ENCODE data around the gene TAGAP.
A peak's percentile ranks its signal among the peaks of the same experiment; 100 is the strongest.

TAGAP gene

DNA sequence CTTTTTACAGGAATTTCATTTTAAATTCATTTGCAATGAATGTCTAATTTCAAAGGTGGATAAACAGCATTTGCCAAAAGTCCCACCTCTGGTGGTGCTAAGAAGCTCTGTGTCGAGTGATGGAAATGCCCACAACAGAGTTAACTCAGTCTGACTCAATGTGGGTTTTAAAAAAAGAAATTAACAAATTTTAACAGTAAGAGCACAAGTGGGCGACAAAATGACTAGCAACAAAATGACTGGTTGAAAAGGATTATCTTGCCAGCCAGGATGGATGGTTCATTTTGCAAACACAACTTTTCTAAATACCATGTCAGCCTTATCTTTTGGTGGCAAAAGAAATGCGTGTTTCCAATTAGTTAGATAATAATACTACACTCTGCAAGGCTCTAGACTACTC, 14.3 kb upstream of the TAGAP start:
- H2AFZ ChIP-seq (ENCODE audit: low read length): no peak overlapping the region
- H3K4me3 ChIP-seq (ENCODE audit: low read depth, low read length, poor library complexity, severe bottlenecking): no peak overlapping the region
- no peaks in the 10 kb centered on the region for H3K9me3 ChIP-seq (ENCODE audit: low read length)
- no peaks in the 10 kb centered on the region for H3K36me3 ChIP-seq (ENCODE audit: insufficient read depth, low read length)
- H3K9ac ChIP-seq (ENCODE audit: low read length): no peak overlapping the region
- H3F3A ChIP-seq (ENCODE audit: insufficient read depth, low read length): peaks cover 6% of the 10 kb centered on the region; the same call in 1 of the 2 replicates
- peak overlapping the region; percentile 33 for H3K27ac ChIP-seq (ENCODE audit: low read depth, low read length, poor library complexity, severe bottlenecking)
- peaks cover 62% of the 10 kb centered on the region for H3K4me1 ChIP-seq (ENCODE audit: insufficient read depth, low read length, severe bottlenecking)
- no peaks in the 10 kb centered on the region for H3K79me2 ChIP-seq (ENCODE audit: insufficient read depth, low read length)
- H3K4me2 ChIP-seq (ENCODE audit: low read length): no peak overlapping the region
- no peaks in the 10 kb centered on the region for H3K9me2 ChIP-seq (ENCODE audit: low read depth, low read length)
- TF ChIP-seq EZH2 (IDR thresholded peaks at IDR 0.05; ENCODE audit: borderline replicate concordance, low read length) (no peak), CTCF (IDR thresholded peaks at IDR 0.05; ENCODE audit: low read length) (no peak)
- H3K27me3 ChIP-seq (ENCODE audit: insufficient read depth, low read length): no peaks in the 10 kb centered on the region
- H4K20me1 ChIP-seq (ENCODE audit: insufficient read depth, low read length): no peaks in the 10 kb centered on the region

DNA sequence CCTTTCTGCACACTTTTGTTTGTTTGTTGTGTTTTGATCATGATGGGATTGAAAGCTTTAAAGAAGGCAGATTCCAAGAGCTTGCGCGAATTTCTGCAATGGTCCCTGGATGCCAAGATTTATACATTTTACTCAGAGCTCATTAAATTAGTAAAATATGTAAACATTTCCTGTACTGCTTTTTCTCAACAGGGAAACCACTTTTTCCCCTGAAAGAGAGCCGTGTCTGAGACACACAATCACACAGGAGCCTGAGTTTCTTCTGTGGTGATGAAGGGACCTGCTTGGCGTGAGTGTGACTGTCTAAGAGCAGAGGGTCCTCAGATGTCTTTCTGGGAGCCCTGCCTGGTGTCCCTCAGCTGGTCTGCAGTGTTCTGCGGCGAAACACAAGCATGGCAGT, 12.1 kb upstream of the TAGAP start:
- H3K27ac ChIP-seq (ENCODE audit: low read depth, low read length, poor library complexity, severe bottlenecking): peak overlapping the region; percentile 69
- no peak overlapping the region for H3K9ac ChIP-seq (ENCODE audit: low read length)

DNA sequence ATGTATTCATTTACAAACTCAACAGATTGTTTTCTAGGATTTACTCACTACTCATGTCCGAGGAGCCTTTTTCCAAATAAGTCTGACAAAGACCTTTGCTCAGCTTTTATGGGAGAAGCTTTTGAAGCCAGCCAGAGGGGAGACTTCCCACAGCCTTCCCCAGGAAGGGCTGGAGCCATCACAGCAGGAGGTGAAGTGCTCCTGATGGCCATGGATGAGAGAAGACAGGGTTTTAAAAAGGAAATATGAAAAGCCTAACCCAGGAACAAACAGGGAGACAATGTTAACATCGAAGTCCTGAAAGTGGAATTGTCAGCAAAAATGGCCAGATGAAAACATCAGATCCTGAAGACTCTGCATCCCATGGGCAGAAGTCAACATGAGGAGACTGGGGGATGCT, 11.6 kb upstream of the TAGAP start:
- H3K9me2 ChIP-seq (ENCODE audit: low read depth, low read length): no peaks in the 10 kb centered on the region
- no peak overlapping the region for H2AFZ ChIP-seq (ENCODE audit: low read length)
- no peaks in the 10 kb centered on the region for H3K9me3 ChIP-seq (ENCODE audit: low read length)
- H3K27me3 ChIP-seq (ENCODE audit: insufficient read depth, low read length): no peaks in the 10 kb centered on the region
- TF ChIP-seq EZH2 (IDR thresholded peaks at IDR 0.05; ENCODE audit: borderline replicate concordance, low read length) (no peak), CTCF (IDR thresholded peaks at IDR 0.05; ENCODE audit: low read length) (no peak)
- no peaks in the 10 kb centered on the region for H4K20me1 ChIP-seq (ENCODE audit: insufficient read depth, low read length)
- peak overlapping the region; percentile 69 for H3K27ac ChIP-seq (ENCODE audit: low read depth, low read length, poor library complexity, severe bottlenecking)
- H3K36me3 ChIP-seq (ENCODE audit: insufficient read depth, low read length): no peaks in the 10 kb centered on the region
- no peaks in the 10 kb centered on the region for H3K79me2 ChIP-seq (ENCODE audit: insufficient read depth, low read length)
- no peak overlapping the region for H3K9ac ChIP-seq (ENCODE audit: low read length)
- H3F3A ChIP-seq (ENCODE audit: insufficient read depth, low read length): no peaks in the 10 kb centered on the region
- H3K4me3 ChIP-seq (ENCODE audit: low read depth, low read length, poor library complexity, severe bottlenecking): no peak overlapping the region
- H3K4me1 ChIP-seq (ENCODE audit: insufficient read depth, low read length, severe bottlenecking): peaks cover 57% of the 10 kb centered on the region
- H3K4me2 ChIP-seq (ENCODE audit: low read length): peak overlapping the region; percentile 50; the same call in 1 of the 2 replicates

More for the DNA sequence above, 12.1 kb upstream of the TAGAP start:
- no peaks in the 10 kb centered on the region for H3F3A ChIP-seq (ENCODE audit: insufficient read depth, low read length)
- no peaks in the 10 kb centered on the region for H3K79me2 ChIP-seq (ENCODE audit: insufficient read depth, low read length)
- no peaks in the 10 kb centered on the region for H3K27me3 ChIP-seq (ENCODE audit: insufficient read depth, low read length)
- H3K9me2 ChIP-seq (ENCODE audit: low read depth, low read length): no peaks in the 10 kb centered on the region
- no peak overlapping the region for H3K4me2 ChIP-seq (ENCODE audit: low read length)
- no peaks in the 10 kb centered on the region for H4K20me1 ChIP-seq (ENCODE audit: insufficient read depth, low read length)
- TF ChIP-seq EZH2 (IDR thresholded peaks at IDR 0.05; ENCODE audit: borderline replicate concordance, low read length): no peak
- TF ChIP-seq CTCF (IDR thresholded peaks at IDR 0.05; ENCODE audit: low read length): no peak
- no peak overlapping the region for H2AFZ ChIP-seq (ENCODE audit: low read length)
- H3K4me1 ChIP-seq (ENCODE audit: insufficient read depth, low read length, severe bottlenecking): peaks cover 62% of the 10 kb centered on the region
- no peaks in the 10 kb centered on the region for H3K36me3 ChIP-seq (ENCODE audit: insufficient read depth, low read length)
- H3K4me3 ChIP-seq (ENCODE audit: low read depth, low read length, poor library complexity, severe bottlenecking): no peak overlapping the region
- H3K9me3 ChIP-seq (ENCODE audit: low read length): no peaks in the 10 kb centered on the region

Data from OCI-LY1 (cell line).